TTC549 (cell line): Measurements from ENCODE around the gene PIEZO2.

Experiments used
- FAIRE-seq: peaks from 2 replicates; lab custom pipeline; 2012; peaks lifted over from hg19 to GRCh38; lab: Jason Lieb, UNC

PIEZO2 gene

DNA sequence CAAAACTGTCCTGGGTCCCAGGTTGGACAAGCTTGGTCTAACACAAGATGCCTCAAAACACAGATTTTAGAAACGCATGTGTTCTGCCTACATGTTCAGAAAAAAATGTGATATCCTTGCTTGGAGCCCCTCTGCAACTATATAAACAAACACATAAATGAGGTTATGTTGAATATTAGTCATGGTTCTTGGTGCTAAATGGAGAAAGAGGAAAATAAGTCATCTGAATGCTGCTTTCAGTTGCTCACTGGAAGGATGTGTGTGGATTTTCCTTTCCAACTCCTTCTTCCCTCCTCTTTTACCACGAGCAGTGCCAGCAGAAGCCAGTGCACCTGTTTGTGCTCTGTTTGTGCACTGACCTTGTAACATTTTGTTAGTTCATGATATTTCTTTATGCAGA, 85.3 kb downstream of the PIEZO2 start:
- FAIRE-seq, result no peak

DNA sequence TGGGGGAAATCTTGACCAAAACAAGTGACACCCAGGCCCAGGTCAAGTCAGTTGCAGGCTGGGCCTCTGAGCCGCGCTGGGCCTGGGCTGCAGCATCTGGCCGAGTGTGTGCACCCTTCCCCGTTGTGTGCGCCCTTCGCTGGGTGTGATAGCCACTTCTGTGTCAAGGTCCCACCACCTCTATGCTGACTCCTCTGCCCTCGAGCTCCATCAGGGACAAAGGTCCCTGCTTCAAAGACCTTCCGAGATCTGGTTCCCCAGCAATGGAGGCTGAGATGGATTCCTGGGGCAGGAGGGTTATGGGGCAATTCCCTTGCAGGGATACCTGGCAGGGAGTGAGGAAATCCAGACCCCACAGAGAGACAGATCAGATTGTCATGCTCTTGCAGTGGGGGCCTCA, 93.6 kb downstream of the PIEZO2 start:
- FAIRE-seq, result no peak

GRCh38 chr18:11054497-11054896, 94.9 kb downstream of the PIEZO2 start:
- no peak for FAIRE-seq

- no peak for FAIRE-seq
Measured at GRCh38 chr18:11053293-11053692, 96.1 kb downstream of the PIEZO2 start.

DNA sequence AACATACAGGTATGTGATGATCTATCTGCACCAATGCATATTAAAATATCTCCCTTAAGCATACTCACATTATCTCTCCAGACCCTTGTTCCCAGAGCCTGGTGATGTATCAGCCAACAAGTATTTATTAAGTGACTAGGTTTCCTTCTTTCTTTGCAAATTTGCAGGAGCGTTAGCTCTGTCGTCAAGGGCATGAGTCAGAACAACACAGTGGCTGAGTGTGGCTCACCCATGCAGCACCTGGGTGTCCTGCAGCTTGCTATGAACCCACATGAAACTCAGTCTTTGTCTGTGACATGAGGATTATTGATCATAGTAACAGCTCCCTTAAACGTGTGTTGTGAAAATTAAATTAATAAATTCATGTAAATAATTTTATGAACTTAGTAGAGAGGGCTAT, 96.6 kb downstream of the PIEZO2 start:
- FAIRE-seq, result no peak

DNA sequence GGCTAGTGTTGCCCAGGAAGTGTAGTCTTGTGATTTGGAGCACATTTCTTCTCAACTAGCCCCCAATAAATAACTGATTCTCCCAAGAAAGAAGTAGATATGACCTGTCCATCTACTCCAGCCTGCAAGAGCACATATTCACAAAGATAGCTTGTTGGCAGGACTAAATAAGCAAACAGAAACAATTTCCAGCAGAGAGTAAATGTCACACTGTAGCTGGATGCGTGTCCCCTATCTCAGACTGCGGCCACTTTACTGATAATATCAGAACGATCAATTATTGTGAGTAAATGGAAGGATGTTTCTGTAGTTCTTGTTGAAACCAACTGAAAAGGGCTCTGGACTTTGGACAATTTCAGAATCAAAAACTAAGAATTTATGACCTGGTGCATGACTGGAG, 97.9 kb downstream of the PIEZO2 start:
- FAIRE-seq, result no peak

GRCh38 chr18:11050966-11051365, 98.4 kb downstream of the PIEZO2 start:
- FAIRE-seq, result no peak

DNA sequence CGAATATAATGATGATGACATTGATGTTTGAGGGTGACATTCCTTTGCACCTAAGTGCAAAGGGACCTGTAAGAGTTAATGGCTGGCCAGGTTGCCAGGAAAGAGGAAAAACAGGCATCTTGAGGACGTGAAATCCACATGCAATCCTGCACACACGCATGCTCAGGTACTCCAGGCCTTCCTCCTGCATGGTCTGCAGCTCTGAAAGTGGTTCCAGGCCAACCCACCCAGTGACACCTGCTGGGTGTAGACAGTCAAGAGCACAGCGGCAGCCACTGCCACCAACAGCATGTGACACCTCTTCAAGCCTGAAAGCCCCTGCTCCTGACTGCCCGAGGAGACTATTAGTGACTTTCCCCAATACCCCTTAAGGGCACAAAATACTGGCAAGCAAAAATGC, 101.6 kb downstream of the PIEZO2 start:
- no peak for FAIRE-seq

DNA sequence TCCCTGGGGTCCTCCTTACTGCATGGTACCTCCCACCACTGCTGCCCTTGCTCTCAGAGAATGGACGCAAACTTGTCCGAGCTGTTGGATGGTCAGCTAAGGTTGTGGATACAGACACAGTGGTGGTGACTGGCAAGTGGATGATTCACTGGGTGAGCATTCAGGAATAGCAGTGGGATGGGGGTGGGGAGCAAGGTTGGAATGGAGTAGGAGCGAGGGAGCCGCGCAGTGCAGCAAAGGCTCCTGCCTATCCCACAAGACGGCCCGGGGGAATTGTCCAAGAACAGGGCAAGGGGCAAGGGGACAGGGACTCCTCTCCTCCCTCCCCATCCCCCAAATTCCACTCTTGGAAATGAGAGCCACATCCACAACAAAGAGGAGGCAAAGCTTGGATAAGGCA, 102.2 kb downstream of the PIEZO2 start:
- no peak for FAIRE-seq

- FAIRE-seq, result no peak
Measured at GRCh38 chr18:11046140-11046539, 103.2 kb downstream of the PIEZO2 start.

DNA sequence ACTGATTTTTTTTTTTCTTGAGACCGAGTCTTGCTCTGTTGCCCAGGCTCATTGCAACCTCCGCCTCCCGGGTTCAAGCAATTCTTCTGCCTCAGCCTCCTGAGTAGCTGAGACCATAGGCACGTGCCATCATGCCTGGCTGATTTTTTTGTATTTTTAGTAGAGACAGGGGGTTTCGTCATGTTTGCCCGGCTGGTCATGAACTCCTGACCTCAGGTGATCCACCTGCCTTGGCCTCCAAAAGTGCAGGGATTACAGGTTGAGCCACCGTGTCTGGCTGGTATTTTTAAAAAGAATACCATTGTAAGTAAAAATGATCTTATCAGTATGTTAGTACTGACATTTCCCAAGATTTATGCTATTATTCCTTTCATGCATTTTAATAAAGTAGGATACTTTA, 105.7 kb downstream of the PIEZO2 start:
- no peak for FAIRE-seq

- no peak for FAIRE-seq
Measured at GRCh38 chr18:11042247-11042646, 107.1 kb downstream of the PIEZO2 start.

DNA sequence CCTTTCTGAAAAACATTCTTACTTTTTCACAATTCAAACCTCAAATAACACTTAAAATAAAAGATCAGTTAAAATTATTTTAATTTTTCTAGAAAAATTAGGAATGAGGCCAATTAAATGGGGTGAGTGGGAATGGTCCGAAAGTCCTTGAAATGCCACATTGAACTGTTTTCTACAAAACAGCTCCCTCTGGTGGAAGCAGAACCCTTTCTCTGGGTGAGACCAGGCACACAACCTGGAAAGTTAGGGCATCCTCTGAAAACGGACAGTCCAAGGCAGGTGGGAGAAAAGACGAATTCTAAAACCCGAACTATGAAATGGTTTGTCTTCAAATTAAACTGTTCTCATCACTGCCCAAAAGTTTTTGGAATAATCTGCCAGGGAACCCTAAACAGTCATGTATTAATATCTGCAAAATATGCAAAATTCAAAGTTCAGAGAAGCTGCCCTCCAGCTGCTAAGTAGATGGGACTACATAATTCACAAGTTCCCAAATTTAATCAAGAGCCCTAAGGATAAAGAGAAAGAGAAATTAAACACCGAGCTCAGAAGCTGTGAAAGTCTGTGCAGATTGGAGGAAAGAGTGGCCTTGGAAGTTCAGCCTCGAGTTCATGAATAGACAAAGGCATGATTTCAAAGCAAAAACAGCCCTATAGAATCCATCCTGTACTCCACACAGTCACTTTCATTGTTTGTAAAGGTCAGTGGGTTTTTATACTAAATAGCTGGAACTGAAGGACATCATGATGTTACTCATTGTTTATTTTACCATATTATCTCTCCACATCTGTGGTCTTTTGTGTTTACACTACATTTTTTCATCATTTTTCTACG, 108.3 kb downstream of the PIEZO2 start:
- no peak for FAIRE-seq

- no peak for FAIRE-seq
Measured at GRCh38 chr18:11040359-11040758, 109.0 kb downstream of the PIEZO2 start.

DNA sequence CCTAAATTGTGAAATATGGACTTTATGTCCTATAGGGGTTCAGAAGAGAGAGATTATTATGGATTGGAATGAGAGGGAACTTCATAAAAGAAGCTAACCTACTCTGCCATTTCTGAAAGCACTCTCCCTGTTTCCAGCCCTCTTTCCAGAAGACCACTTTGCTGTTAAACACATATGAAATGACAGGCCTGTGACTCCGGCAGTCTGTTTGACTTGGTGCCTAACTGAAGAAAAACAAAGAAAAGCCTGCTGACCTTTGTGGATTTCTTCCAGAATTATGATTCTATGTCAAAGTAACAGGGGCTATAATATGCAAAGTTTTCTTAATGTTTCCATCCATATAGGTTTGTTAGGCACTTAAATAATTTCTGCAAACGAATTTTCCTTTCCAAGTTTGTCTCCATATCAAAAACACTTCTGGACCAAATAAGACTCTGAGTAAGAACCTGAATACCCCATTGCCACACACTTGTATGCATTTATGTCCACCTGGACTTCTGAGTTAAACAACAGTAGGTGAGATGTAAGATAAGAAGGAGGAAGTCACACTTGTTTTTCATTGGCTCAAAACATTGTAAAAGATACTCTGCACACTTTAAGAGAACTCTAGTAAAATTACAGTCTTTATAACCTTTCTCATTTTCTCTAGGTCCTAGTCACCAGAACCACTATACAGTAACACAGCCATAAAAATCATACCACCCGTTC, 111.7 kb downstream of the PIEZO2 start:
- no peak for FAIRE-seq

- no peak for FAIRE-seq
Measured at GRCh38 chr18:11035814-11036495, 113.4 kb downstream of the PIEZO2 start.

DNA sequence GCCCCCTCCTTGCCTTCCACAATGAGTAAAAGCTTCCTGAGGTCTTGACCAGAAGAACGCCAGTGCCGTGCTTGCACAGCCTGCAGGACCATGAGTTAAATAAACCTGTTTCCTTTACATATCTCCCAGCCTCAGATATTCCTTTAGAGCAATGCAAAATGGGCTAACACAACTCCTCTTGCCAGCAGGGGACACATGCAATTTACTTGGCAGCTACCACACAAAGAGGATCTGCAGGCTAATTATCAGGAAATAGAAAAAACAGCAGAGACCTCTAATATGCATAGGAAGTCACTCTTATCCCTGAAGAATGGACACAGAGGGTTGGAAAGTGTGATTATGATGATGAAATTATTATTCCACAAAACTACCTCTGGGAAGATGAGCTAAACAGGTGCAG, 114.0 kb downstream of the PIEZO2 start:
- no peak for FAIRE-seq

DNA sequence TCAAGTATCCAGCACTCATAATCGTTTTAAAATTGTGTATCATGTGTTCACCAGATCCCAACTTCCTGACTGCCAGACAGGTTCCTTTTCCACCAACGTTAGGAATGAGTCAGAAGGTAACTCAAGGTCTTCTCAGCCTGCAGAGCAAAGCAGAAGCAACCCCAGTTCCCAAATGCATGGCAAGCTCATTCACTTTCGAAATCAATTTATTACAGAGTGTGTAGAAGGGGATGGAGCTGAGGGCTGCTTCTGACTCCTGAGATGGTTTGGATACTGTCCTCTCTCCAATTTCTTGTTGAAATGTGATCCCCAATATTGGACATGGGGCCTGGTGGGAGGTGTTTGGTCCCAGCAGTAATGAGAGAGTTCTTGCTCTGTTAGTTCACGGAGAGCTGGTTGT, 114.5 kb downstream of the PIEZO2 start:
- FAIRE-seq, result no peak

GRCh38 chr18:11033503-11033902, 115.9 kb downstream of the PIEZO2 start:
- no peak for FAIRE-seq

DNA sequence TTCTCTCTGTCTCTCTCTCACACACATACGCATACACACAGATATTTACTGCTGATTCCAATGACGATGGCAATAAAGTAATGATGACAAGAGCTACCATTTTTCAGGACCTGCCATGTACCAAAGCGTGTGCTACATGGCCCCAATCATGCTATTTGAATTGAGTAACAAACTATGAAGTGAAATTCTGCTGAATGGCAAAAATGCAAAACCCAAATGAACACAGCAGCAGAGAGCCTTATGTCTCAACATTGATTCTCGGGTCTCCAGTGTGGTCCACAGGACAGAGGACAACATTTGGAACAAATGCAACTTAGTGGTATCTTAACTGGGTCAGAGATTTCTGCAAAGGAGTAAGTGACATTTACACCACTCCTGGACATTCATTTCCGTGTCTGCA, 117.4 kb downstream of the PIEZO2 start:
- no peak for FAIRE-seq

DNA sequence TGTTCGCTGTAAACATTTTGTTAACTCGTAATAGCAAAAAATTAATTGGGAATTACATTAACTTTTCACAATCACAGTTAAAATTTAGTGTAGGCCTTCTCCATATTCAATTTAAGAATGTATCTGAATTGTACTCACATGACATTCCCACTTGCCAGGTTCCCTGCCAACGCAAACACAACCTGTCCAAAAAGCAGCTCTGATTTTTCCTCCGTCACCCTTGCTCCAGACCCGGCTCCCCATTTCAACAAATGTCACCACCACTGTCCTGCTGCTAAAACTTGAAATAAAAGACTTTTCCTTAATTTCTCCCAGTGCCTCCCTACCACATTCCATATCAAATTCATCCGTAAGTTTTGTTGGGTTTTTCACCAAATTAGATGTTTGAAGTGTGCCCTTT, 120.3 kb downstream of the PIEZO2 start:
- no peak for FAIRE-seq

DNA sequence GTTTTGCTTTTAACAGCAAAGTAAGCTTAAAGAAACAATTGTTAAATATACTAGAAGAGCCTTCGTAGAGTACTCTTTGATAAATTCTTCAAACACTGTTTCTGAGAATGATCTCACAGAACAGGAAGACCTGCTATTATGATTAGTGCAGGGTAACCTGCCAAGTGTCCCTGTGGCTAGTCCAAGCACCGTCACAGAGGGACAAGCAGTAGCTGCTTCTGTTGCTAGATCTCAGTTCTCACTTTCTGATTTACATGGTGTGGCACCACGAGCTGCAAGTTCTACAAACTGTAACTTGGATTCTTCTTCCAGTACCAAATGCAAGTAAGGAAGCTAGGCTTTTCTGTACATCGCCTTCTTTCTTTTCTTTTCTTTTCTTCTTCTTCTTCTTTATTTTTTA, 121.5 kb downstream of the PIEZO2 start:
- FAIRE-seq, result no peak

DNA sequence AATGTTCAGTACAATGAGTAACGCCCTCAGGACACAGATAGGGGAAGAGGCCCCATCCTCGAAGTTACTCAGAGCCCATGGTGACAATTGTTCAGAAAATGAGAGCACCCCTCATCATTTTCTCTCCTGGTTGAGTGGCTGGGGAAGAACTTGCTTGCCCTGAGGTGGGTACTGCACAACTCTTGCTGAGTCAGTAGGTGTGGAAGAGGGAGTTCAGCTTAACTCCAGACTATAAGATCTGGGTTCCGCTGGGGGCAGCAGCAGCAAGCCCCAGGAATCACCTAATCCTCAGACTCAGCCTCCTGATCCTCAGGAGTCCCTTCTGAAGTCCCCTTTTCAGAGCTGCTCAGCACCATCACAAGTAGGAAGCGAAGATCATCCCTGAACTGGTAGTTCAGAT, 123.7 kb downstream of the PIEZO2 start:
- no peak for FAIRE-seq
